HL-60 (cell line): ENCODE results near the gene POC1A.

Source experiments
- DNase-seq, 2 experiments: peaks; one replicate each; pipeline ENCODE4 v3.0.0-alpha.2; 2010 to 2020; ENCODE audit warnings: low read depth in 1 of 2, low spot score in 1 of 2
- H3K27ac ChIP-seq: fragments of 250-450 bp; sonication (Bioruptor Pico); replicated peaks from 2 replicates; pipeline ENCODE4 v1.5.1; 2020; ENCODE audit warnings: mild to moderate bottlenecking, moderate library complexity
- H3K27me3 ChIP-seq: fragments of 250-450 bp; sonication (Bioruptor Pico); 2 replicates; pipeline ENCODE4 v1.5.1; 2021; ENCODE audit warnings: mild to moderate bottlenecking, moderate library complexity; ENCODE audit not compliant: insufficient read depth, poor library complexity, severe bottlenecking
- H3K4me3 ChIP-seq: replicated peaks from 2 replicates; pipeline ENCODE4 v1.5.1; 2011; ENCODE audit warnings: mild to moderate bottlenecking, control low read depth, low read length; ENCODE audit not compliant: insufficient read depth
- GABPA ChIP-seq: IDR thresholded peaks from 2 replicates; pipeline ENCODE4 v1.6.1; 2012; ENCODE audit warnings: low read depth
- POLR2AphosphoS5 ChIP-seq: IDR thresholded peaks from 2 replicates; pipeline ENCODE4 v1.6.1; 2012; ENCODE audit warnings: low read depth
- SPI1 ChIP-seq: IDR thresholded peaks from 2 replicates; pipeline ENCODE4 v1.6.1; 2012; ENCODE audit warnings: low read depth, mild to moderate bottlenecking, borderline replicate concordance
- TF ChIP-seq, protein P1 (sequence below): IDR thresholded peaks from 2 replicates; pipeline ENCODE4 v1.6.1; 2012; ENCODE audit warnings: low read depth; ENCODE audit not compliant: insufficient replicate concordance
- TF ChIP-seq, protein P2 (sequence below): IDR thresholded peaks from one replicate; pipeline ENCODE4 v1.5.1; 2011; ENCODE audit warnings: low read length, control low read depth, inconsistent platforms; ENCODE audit not compliant: insufficient read depth

Gene POC1A

DNA sequence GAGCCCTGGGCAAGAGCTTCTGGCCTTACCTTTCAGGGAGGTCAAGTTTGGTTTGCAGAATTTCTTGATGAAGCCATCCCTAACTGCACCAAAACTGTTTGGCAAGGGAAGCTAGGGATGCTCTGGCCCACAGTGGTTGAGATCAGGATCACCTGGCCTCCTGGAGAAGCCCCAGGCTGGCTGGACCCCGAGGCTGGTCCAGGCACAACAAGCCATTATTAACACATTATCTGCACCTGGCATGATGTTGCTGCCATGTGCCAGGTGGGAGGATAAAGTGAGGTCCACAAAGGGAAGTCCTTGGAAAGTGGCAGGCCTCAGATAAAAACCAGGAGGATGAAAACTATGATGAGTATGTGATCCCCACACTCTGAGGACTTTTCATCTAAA, 62.0 kb downstream of the POC1A start:
- Histone ChIP-seq H3K4me3 (no peak overlapping the region), H3K27me3 (no peaks in the 10 kb centered on the region), H3K27ac (no peak overlapping the region)
- TF ChIP-seq GABPA (no peak), SPI1 (no peak), POLR2AphosphoS5 (no peak)
- TF ChIP-seq, protein P1, sequence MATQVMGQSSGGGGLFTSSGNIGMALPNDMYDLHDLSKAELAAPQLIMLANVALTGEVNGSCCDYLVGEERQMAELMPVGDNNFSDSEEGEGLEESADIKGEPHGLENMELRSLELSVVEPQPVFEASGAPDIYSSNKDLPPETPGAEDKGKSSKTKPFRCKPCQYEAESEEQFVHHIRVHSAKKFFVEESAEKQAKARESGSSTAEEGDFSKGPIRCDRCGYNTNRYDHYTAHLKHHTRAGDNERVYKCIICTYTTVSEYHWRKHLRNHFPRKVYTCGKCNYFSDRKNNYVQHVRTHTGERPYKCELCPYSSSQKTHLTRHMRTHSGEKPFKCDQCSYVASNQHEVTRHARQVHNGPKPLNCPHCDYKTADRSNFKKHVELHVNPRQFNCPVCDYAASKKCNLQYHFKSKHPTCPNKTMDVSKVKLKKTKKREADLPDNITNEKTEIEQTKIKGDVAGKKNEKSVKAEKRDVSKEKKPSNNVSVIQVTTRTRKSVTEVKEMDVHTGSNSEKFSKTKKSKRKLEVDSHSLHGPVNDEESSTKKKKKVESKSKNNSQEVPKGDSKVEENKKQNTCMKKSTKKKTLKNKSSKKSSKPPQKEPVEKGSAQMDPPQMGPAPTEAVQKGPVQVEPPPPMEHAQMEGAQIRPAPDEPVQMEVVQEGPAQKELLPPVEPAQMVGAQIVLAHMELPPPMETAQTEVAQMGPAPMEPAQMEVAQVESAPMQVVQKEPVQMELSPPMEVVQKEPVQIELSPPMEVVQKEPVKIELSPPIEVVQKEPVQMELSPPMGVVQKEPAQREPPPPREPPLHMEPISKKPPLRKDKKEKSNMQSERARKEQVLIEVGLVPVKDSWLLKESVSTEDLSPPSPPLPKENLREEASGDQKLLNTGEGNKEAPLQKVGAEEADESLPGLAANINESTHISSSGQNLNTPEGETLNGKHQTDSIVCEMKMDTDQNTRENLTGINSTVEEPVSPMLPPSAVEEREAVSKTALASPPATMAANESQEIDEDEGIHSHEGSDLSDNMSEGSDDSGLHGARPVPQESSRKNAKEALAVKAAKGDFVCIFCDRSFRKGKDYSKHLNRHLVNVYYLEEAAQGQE = no peak
- TF ChIP-seq, protein P2, sequence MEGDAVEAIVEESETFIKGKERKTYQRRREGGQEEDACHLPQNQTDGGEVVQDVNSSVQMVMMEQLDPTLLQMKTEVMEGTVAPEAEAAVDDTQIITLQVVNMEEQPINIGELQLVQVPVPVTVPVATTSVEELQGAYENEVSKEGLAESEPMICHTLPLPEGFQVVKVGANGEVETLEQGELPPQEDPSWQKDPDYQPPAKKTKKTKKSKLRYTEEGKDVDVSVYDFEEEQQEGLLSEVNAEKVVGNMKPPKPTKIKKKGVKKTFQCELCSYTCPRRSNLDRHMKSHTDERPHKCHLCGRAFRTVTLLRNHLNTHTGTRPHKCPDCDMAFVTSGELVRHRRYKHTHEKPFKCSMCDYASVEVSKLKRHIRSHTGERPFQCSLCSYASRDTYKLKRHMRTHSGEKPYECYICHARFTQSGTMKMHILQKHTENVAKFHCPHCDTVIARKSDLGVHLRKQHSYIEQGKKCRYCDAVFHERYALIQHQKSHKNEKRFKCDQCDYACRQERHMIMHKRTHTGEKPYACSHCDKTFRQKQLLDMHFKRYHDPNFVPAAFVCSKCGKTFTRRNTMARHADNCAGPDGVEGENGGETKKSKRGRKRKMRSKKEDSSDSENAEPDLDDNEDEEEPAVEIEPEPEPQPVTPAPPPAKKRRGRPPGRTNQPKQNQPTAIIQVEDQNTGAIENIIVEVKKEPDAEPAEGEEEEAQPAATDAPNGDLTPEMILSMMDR = no peak
- DNase-seq = no peak

DNA sequence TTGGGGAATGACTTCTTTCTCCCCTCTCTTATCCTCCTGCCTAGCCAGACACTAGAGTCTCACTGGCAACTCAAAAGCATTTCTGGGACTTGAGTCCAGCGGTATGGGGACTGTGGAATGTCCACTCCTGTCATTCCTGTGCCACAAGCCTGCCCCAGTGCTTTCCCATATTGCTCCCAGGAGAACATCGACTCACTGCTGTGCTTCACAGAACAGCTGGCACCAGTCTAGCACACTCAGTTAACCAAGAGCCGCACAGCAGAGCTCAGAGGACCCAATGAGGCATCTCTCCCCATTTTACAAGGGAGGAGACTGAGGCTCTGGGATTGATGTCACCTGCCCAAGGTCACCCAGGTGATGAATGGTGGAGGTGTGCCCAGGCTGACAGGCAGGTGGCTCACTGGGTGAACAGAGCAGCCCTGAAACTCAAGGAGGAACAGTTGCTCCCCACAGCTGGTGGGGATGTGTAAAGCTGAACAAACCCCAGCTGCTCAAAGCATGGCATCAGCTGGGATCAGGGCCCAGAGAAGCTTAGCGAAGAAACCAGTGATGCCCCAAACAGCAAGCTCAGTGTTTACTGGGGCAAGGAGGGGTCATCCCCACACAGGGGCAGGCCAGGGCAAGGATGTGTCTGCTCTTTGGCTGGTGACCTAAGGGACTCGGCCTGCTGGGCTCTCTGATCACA, 62.5 kb downstream of the POC1A start:
- no peak for DNase-seq
- Histone ChIP-seq H3K27ac (no peak overlapping the region), H3K27me3 (no peaks in the 10 kb centered on the region), H3K4me3 (no peak overlapping the region)
- TF ChIP-seq POLR2AphosphoS5 = no peak
- TF ChIP-seq, protein P2 = no peak
- no peak for TF ChIP-seq GABPA
- TF ChIP-seq, protein P1 = no peak
- TF ChIP-seq SPI1 = no peak

DNA sequence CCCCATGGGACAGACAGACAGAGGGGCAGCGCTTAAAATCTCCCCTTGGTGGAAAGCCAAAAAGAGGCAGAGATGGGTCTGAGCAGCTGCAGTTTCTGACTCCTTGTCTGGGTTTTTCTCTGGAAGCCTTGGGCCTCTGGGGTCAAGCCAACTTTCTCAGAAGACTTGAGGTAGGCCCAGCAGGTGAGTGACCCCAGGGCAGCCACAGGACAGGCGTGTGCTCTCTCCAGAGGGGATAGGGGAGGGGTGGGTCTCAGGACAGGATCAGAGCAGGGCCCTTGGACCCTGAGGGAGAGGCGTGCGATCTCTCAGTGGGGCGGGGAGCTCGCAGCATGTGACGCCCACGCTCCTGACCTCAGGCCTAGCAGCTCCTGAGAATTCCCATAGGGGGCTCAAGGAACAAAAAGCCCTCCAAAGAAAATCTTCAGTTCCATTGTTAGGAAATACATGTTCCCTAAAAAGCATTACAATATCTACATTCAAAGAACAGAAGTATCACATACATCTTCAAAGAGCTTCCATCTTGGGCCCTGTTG, 63.2 kb downstream of the POC1A start:
- H3K4me3 ChIP-seq = no peak overlapping the region
- no peaks in the 10 kb centered on the region for H3K27me3 ChIP-seq
- TF ChIP-seq GABPA (no peak), SPI1 (no peak), POLR2AphosphoS5 (no peak)
- TF ChIP-seq, protein P2 = no peak
- TF ChIP-seq, protein P1 = no peak
- no peak overlapping the region for H3K27ac ChIP-seq
- no peak for DNase-seq
